IMR-90 (cell line): ENCODE measurements around the gene AGMO. TPM values are rescaled to one million over a fixed set of nuclear protein-coding genes. Genes with fewer than 3 reads are reported as not detected.

Source experiments
- polyA plus RNA-seq, 3 experiments: library from polyadenylated mRNA; depleted of rRNA; stranded (reverse); fragments of >200 nt; gene quantifications; 2 replicates each; pipeline ENCODE4 v1.2.3, GENCODE V29; 2012; ENCODE audit warnings: low replicate concordance in 1 of 3
- total RNA-seq: library from RNA; depleted of rRNA; stranded (reverse); fragments of >200 nt; gene quantifications from 2 replicates; pipeline ENCODE4 v1.2.3, GENCODE V29; 2012; rRNA removed

The AGMO gene
- total and polyA plus RNA-seq, 2 of the 4 experiments (the other 2 are of a cell fraction) = not detected

Other genes starting within 250 kb of the AGMO start
- under 0.01 TPM in 1 of 2 replicates, not detected in the other for gene MEOX2, start 124.7 kb upstream of the AGMO start, total RNA-seq
- gene MEOX2, start 124.7 kb upstream of the AGMO start, polyA plus RNA-seq (2012; rRNA removed) = not detected in 2 replicates